ENCODE measurements around the gene NUMA1. TPM values are rescaled to one million over a fixed set of nuclear protein-coding genes. Genes with fewer than 3 reads are reported as not detected.

NUMA1 gene
- polyA plus RNA-seq, 1 donor from 2014 or later: 116 TPM

- H3K4me2 ChIP-seq (ENCODE audit: low read length): no peak overlapping the region
- H3K9me2 ChIP-seq (ENCODE audit: insufficient read depth, low read length): no peaks in the 10 kb centered on the region
- no peak overlapping the region for H2AFZ ChIP-seq (ENCODE audit: low read depth, low read length)
- no peaks in the 10 kb centered on the region for H3K9me3 ChIP-seq (ENCODE audit: low read length)
- H3K27me3 ChIP-seq (ENCODE audit: insufficient read depth, low read depth, low read length): no peaks in the 10 kb centered on the region
- H3F3A ChIP-seq (ENCODE audit: insufficient read depth, low read length, poor library complexity, severe bottlenecking): no peaks in the 10 kb centered on the region
- H3K4me3 ChIP-seq (ENCODE audit: low read length): no peak overlapping the region
- TF ChIP-seq RAD21 (conservative IDR thresholded peaks at IDR 0.05) (no peak), CTCF (IDR thresholded peaks at IDR 0.05; ENCODE audit: poor library complexity, severe bottlenecking) (no peak), POLR2AphosphoS5 (IDR thresholded peaks at IDR 0.05) (no peak), EP300 (conservative IDR thresholded peaks at IDR 0.05; ENCODE audit: poor library complexity, severe bottlenecking) (no peak), REST (IDR thresholded peaks at IDR 0.05; ENCODE audit: borderline replicate concordance) (no peak), TAF1 (IDR thresholded peaks at IDR 0.05; ENCODE audit: low read depth) (no peak), MXI1 (conservative IDR thresholded peaks at IDR 0.05; ENCODE audit: poor library complexity, severe bottlenecking) (no peak), SMC3 (conservative IDR thresholded peaks at IDR 0.05; ENCODE audit: poor library complexity) (no peak), EZH2 (IDR thresholded peaks at IDR 0.05; ENCODE audit: borderline replicate concordance, insufficient read depth, low read length, poor library complexity, severe bottlenecking) (no peak)
- peaks cover 7% of the 10 kb centered on the region for H3K36me3 ChIP-seq (ENCODE audit: insufficient read depth, low read length)
- H4K20me1 ChIP-seq (ENCODE audit: insufficient read depth): peaks cover 3% of the 10 kb centered on the region
- H3K27ac ChIP-seq (ENCODE audit: low read length): no peak overlapping the region
- no peak overlapping the region for H3K9ac ChIP-seq (ENCODE audit: low read length)
- H3K79me2 ChIP-seq (replicated peaks; ENCODE audit: insufficient read depth, low read length): no peaks in the 10 kb centered on the region
These were observed 71.2 kb downstream of the NUMA1 start for GRCh38 chr11:72009156-72009555.

- no peaks in the 10 kb centered on the region for H3K79me2 ChIP-seq (replicated peaks; ENCODE audit: insufficient read depth, low read length)
- no peaks in the 10 kb centered on the region for H3K9me2 ChIP-seq (ENCODE audit: insufficient read depth, low read length)
- no peak overlapping the region for H3K27ac ChIP-seq (ENCODE audit: low read length)
- peaks cover 7% of the 10 kb centered on the region for H3K36me3 ChIP-seq (ENCODE audit: insufficient read depth, low read length)
- peaks cover 3% of the 10 kb centered on the region for H4K20me1 ChIP-seq (ENCODE audit: insufficient read depth)
- H3F3A ChIP-seq (ENCODE audit: insufficient read depth, low read length, poor library complexity, severe bottlenecking): no peaks in the 10 kb centered on the region
- H3K9me3 ChIP-seq (ENCODE audit: low read length): no peaks in the 10 kb centered on the region
- H3K4me2 ChIP-seq (ENCODE audit: low read length): no peak overlapping the region
- no peaks in the 10 kb centered on the region for H3K27me3 ChIP-seq (ENCODE audit: insufficient read depth, low read depth, low read length)
- no peak for TF ChIP-seq POLR2AphosphoS5 (IDR thresholded peaks at IDR 0.05)
- no peak for TF ChIP-seq EZH2 (IDR thresholded peaks at IDR 0.05; ENCODE audit: borderline replicate concordance, insufficient read depth, low read length, poor library complexity, severe bottlenecking)
- no peak for TF ChIP-seq REST (IDR thresholded peaks at IDR 0.05; ENCODE audit: borderline replicate concordance)
- no peak for TF ChIP-seq MXI1 (conservative IDR thresholded peaks at IDR 0.05; ENCODE audit: poor library complexity, severe bottlenecking)
- no peak for TF ChIP-seq EP300 (conservative IDR thresholded peaks at IDR 0.05; ENCODE audit: poor library complexity, severe bottlenecking)
- H3K4me3 ChIP-seq (ENCODE audit: low read length): no peak overlapping the region
- H2AFZ ChIP-seq (ENCODE audit: low read depth, low read length): no peak overlapping the region
- no peak overlapping the region for H3K9ac ChIP-seq (ENCODE audit: low read length)
These were observed 71.6 kb downstream of the NUMA1 start for GRCh38 chr11:72008728-72009127.
